ENCODE results near the gene NME9.

Gene NME9

GRCh38 chr3:138365253-138365555 lies 35.6 kb upstream of the NME9 start:
- peaks cover 8% of the 10 kb centered on the region for H3K27me3 ChIP-seq (replicated peaks; ENCODE audit: control insufficient read depth, insufficient read depth, low read length)
- no peak overlapping the region for H3K4me3 ChIP-seq (replicated peaks; ENCODE audit: low read depth, low read length)
- H3K36me3 ChIP-seq (ENCODE audit: control insufficient read depth, insufficient read depth, low read length): no peaks in the 10 kb centered on the region
- TF ChIP-seq CTCF (IDR thresholded peaks at IDR 0.05; ENCODE audit: insufficient read depth, low read length, poor library complexity, severe bottlenecking): no peak
- DNase-seq (ENCODE audit: extremely low read depth, insufficient read length): no peak

- no peaks in the 10 kb centered on the region for H3K36me3 ChIP-seq (ENCODE audit: control insufficient read depth, insufficient read depth, low read length)
- no peak overlapping the region for H3K4me3 ChIP-seq (replicated peaks; ENCODE audit: low read depth, low read length)
- no peak for DNase-seq (ENCODE audit: extremely low read depth, insufficient read length)
- TF ChIP-seq CTCF (IDR thresholded peaks at IDR 0.05; ENCODE audit: insufficient read depth, low read length, poor library complexity, severe bottlenecking): no peak
- peaks cover 8% of the 10 kb centered on the region for H3K27me3 ChIP-seq (replicated peaks; ENCODE audit: control insufficient read depth, insufficient read depth, low read length)
Measured at GRCh38 chr3:138364356-138365252, 35.0 kb upstream of the NME9 start.

DNA sequence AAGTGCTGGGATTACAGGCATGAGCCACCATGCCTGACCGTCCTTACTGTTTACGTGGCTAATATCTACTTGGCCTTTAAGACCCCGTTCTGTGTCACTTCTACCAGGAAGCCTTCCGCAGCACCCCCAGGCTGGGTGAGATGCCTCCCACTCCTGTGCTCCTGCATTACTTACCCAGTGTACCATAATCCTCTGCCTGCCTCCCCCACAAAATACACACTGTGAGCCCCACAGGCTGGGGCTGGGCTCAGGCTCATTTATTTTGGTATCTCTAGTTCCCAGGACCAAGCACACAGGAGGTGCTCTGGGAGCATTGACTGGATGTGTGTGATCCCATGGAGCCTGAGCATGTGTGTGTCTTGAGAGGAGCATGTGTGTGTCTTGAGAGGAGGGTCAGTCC lies 33.7 kb upstream of the NME9 start:
- no peak overlapping the region for H3K4me3 ChIP-seq (replicated peaks; ENCODE audit: low read depth, low read length)

DNA sequence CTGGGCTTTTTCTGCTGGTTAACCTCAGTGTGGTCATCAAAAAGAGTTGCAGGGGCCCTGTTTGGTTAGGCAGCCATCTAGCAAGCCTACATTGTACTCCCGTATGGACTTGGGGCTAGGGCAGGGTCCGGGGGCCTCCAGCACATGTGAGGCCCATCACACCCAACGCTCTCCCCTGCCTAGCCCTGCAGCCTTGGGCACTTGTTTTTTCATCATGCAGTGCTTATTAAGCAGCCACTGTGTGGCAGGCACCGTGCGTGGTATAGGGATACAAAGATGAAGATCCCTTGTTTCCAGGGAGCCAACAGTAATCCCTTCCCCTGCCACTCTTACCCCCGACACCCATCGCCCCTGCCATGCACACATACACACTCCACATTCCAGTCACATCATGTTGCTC lies 32.9 kb upstream of the NME9 start:
- no peak overlapping the region for H3K4me3 ChIP-seq (replicated peaks; ENCODE audit: low read depth, low read length)
- H3K36me3 ChIP-seq (ENCODE audit: control insufficient read depth, insufficient read depth, low read length): no peaks in the 10 kb centered on the region
- TF ChIP-seq CTCF (IDR thresholded peaks at IDR 0.05; ENCODE audit: insufficient read depth, low read length, poor library complexity, severe bottlenecking): no peak
- DNase-seq (ENCODE audit: extremely low read depth, insufficient read length): no peak
- H3K27me3 ChIP-seq (replicated peaks; ENCODE audit: control insufficient read depth, insufficient read depth, low read length): peaks cover 1% of the 10 kb centered on the region

More for the DNA sequence above, 33.7 kb upstream of the NME9 start:
- Histone ChIP-seq H3K27me3 (replicated peaks; ENCODE audit: control insufficient read depth, insufficient read depth, low read length) (peaks cover 4% of the 10 kb centered on the region), H3K36me3 (ENCODE audit: control insufficient read depth, insufficient read depth, low read length) (no peaks in the 10 kb centered on the region)
- no peak for DNase-seq (ENCODE audit: extremely low read depth, insufficient read length)
- TF ChIP-seq CTCF (IDR thresholded peaks at IDR 0.05; ENCODE audit: insufficient read depth, low read length, poor library complexity, severe bottlenecking): no peak

DNA sequence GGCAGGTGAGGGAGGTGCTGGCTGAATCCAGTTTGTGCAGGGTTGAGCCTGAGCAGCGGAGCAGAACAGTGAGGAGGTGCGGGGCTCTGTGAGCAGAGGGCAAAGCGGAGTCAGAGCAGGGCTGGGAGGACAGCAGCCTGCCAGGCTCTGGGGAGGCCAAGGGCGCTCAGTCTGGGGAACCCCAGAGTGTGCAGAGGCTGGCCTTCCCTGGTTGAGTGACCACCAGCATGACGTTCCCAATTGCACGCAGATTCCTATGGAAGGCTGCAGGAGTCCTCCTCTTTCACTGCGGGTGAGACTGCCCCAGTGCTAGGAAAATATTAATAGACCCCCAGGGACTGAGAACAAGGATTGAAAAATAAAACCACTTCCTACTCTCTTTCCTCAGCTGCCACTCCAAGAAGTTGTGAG lies 31.9 kb upstream of the NME9 start:
- DNase-seq (ENCODE audit: extremely low read depth, insufficient read length): no peak
- TF ChIP-seq CTCF (IDR thresholded peaks at IDR 0.05; ENCODE audit: insufficient read depth, low read length, poor library complexity, severe bottlenecking): no peak
- Histone ChIP-seq H3K27me3 (replicated peaks; ENCODE audit: control insufficient read depth, insufficient read depth, low read length) (peaks cover 1% of the 10 kb centered on the region), H3K4me3 (replicated peaks; ENCODE audit: low read depth, low read length) (no peak overlapping the region), H3K36me3 (ENCODE audit: control insufficient read depth, insufficient read depth, low read length) (no peaks in the 10 kb centered on the region)
